NCI-H1417 (cell line): Measurements from ENCODE around the gene PCNX2.

Experiments used
- DNase-seq, 3 experiments: peaks; one replicate each; lab custom pipeline; 2025; lab: John Stamatoyannopoulos, UW

Gene PCNX2

DNA sequence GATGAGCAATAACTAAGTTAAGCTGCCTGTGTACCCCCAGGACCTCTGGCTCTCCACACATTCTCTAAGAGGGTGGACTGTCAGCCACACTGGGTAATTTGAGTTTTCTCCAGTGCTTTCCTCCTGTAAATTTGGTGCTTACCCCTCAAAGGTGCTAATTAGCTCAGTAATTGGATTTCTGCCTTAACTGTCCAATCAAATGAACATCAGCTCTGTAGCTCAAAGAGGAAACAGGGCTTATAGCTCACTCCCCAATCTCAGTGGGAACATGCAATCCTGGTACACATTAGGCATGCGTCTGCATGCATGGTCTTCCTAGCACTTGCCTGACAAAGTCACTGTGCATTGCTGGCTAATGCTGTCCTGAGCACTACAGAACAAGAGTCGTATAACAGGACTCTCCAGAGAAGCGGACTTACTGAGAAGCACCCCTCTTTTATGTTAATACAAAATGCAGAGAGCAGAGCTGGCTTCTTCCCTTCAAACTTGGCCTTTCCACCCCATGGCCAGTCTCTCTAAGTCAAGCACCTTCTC is 235.0 kb downstream of the PCNX2 start:
- DNase-seq: peak in 1 of 3 experiments; percentile 14

- peak in 1 of 3 experiments; percentile 31 for DNase-seq
Observed at GRCh38 chr1:233057836-233058235, 237.7 kb downstream of the PCNX2 start.

DNA sequence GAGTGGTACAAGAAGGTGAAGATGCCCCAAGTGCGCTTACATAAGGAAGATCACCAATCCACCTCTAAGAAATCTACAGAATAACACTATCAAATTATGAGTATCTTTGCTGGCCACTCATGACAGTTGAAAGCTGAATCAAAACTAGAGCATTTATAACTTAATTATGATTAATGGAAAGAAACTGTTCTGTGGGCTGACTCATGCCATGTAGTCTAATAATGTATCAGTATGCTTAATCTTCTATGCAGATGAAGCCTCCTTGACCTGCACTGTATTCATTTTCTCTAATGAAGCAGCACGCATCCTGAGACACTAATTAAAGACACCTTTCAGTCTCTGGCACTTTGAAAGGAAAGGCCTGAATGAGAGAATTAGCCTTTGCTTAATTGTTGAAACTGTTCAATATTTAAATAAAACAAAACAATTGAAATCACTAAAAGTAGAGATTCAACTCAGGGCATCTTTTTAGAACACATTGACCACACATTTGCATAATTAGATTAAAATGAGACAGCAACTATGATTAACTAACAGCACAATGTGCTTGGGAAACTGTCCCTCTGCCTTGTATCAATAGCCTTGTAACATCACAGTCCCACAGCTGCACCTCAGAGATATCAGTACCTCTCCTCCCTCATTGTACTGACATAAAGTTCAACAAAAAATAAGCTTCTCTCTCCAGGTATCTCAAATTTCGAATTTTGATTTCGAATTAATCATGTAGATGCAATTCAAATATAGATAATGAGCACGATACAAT is 239.5 kb downstream of the PCNX2 start:
- DNase-seq: no peak

DNA sequence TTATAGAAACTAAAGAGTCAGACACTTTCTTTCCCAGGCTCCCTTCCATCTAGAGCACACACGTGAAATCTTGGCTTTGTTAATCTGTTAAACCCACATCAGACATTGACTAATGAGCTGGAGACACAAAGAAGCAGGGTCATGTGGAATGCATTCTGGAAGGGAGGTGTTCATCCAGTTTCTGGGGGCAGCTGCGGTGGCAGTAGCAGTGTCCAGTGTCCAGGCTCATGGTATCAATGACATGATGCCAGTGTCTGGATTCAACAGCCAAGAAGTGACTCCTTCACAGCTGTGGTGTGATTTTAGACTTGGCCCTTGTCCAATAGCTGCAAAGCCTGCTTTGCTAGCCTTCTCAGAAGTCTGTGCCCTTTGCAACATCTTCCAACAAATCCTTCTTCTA is 249.9 kb downstream of the PCNX2 start:
- DNase-seq: no peak

- DNase-seq: no peak
Observed at GRCh38 chr1:233042834-233043233, 252.7 kb downstream of the PCNX2 start.

DNA sequence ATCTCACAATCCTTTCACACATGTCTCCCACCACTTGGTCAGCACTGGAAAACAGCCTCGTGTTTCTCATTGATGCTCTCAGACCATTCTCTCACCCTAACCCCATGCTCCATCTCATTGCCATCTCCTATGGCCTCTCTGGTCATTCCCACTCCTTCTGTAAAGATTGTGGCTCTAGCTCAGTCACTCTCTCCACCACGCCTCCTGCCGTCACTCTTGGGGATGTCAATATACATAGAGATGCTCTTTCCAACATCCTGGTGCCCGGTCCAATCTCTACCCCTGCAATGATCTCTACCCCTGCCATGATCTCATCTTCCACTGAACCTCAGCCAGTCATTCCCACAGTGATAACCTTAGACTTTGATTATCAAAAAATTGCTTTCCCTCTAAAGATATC is 255.0 kb downstream of the PCNX2 start:
- DNase-seq: no peak

- no peak for DNase-seq
Observed at GRCh38 chr1:233038581-233038980, 256.9 kb downstream of the PCNX2 start.

GRCh38 chr1:233037843-233038242 is 257.7 kb downstream of the PCNX2 start:
- DNase-seq: no peak

DNA sequence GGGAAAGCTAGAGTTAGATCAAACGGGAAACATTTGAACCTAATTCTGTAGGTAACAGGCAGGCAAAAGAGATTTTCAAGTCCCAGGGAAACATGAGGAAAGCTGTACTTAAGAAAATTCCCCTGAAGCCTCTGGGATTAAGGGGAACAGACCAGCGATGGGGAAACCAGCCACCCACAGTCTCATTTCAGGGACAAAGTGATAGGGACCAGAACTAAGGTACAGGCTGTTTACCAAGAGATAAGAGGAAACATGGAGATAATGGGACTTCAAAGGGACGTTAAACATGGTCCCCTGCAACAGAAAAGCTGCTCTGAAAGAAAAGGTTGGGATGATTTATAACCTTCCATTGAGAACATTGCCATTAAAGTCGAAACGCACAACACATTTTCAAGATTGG is 260.7 kb downstream of the PCNX2 start:
- DNase-seq: no peak

- DNase-seq: no peak
Observed at GRCh38 chr1:233033361-233033760, 262.2 kb downstream of the PCNX2 start.

- no peak for DNase-seq
Observed at GRCh38 chr1:233032916-233033315, 262.6 kb downstream of the PCNX2 start.

- DNase-seq: no peak
Observed at GRCh38 chr1:233031521-233031920, 264.0 kb downstream of the PCNX2 start.

GRCh38 chr1:233027046-233027445 is 268.5 kb downstream of the PCNX2 start:
- DNase-seq: no peak

- peak in 1 of 3 experiments; percentile 36 for DNase-seq
Observed at GRCh38 chr1:233025567-233025966, 270.0 kb downstream of the PCNX2 start.

- peak; percentile 2 to 42 (median 11) for DNase-seq
Observed at GRCh38 chr1:233025157-233025556, 270.4 kb downstream of the PCNX2 start.

GRCh38 chr1:233024199-233024598 is 271.3 kb downstream of the PCNX2 start:
- no peak for DNase-seq

DNA sequence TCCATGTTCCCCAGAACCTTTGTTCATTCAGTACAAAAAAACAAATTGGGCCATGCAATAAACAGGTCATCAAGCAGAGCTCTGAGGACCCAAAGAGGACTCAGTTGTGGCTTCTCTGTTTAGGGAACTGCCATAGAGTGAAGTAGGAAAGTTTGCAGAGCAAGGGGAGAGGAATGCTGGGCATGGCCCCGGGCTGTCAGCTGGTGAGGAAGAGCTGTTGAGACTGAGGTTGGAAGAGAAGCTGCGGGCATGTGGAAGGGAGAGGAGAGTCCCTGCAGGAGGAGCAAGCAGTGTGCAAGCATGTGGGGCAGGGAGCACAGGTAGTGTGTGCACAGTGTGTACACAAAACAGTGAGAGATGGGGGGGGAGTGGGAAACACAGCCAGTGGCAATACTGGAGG is 273.3 kb downstream of the PCNX2 start:
- DNase-seq: no peak

GRCh38 chr1:233020426-233020825 is 275.1 kb downstream of the PCNX2 start:
- DNase-seq: no peak

GRCh38 chr1:233019778-233020325 is 275.7 kb downstream of the PCNX2 start:
- DNase-seq: no peak

DNA sequence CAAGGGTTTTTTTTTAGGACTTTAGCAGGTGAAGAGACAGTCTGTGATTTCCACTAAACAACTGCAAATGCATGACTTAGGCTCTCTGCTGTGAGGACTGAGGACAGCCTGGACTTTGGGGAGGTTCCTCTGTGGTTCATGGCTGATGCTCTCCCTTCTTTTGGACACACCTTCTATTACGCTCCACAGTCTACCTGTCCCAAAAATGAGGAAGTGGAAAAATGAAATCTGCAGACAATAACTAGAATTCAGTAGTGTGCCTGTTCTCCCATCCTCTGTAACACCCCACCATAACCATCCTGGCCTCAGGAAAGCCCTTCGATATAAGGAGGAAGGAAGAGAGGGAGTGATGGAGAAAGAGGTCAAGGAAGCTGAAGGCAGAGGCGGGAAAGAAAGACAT is 276.4 kb downstream of the PCNX2 start:
- DNase-seq: no peak

DNA sequence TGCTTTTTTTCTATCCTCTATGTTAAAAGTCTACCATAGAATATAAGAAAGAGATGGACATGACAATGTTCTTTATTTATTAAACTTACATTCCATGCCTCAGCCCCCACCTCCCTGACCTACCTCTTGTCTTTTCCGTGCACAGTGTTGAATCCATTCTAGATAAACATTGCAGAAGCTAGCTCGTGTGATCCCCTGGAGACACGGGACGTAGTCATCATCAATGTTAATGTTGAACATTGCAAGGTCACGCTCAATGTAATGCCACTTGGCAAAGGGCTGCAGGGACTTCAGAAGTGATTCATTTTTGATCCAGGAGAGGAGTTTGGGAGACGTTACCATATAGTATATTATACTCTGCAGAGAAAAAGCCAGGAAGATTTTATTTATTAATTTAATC is 278.7 kb downstream of the PCNX2 start:
- DNase-seq: peak in 1 of 3 experiments; percentile 66

DNA sequence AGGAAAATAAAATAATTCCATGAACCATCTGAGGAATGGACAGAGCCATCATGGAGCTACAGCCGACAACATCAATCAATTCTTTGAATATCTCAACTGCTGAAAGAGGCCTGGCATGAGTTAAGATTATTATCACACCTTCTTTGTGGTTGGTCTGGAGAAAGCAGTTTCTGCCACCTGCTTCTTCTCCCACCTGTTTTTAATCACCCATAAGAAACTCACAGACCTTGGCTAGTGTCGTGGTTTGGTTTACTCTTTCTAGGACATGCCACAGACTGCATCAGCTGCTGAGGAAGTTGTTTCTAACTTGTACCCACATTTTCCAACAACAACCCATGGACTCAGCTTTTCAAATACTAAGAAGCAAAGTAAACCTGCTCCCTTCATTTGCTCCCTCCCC is 279.6 kb downstream of the PCNX2 start:
- no peak for DNase-seq

DNA sequence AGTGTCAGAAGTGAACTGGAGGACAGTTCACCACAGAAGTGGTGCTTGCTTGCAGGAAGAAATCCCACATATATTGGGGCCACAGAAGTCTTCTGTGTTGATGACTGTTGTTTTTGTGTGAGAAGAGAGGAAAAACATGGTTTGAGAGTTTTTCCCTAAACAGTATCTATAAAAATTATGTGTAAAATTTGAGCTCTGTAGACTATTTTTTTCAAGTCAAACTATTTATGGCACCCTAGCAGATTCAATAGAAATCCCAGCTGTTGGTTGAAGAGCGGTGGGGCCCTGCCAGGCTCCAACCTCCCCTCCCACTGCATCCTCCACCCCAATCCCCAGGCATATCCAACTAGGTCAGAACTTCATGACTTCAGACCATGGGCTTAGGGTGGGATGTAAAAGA is 283.5 kb downstream of the PCNX2 start:
- no peak for DNase-seq

DNA sequence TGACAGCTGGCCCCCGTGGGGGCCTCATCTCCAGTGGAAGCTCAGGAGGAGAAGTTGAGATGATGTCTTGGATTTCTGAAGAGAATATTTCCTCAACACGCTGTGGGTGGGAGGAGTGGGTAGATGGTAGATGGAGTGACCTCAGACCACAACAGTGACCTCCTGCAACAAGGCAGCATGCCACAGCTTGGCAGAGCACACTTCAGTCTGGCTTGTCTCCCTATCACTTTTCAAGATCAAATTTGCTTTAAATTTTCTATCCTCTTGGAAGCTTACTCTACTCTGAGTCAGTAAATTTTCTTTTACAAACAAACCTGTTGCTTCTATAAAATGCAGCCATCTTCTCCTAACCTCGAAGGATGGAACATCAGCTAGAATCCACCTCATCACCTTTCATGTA is 285.4 kb downstream of the PCNX2 start:
- DNase-seq: no peak
